GM12801 (cell line): ENCODE results near the gene RBSN.
A peak's percentile ranks its signal among the peaks of the same experiment; 100 is the strongest.

Experiments used
- CTCF ChIP-seq: IDR thresholded peaks from one replicate; pipeline ENCODE4 v1.5.1; 2011; ENCODE audit warnings: control low read depth; ENCODE audit not compliant: insufficient read length; ENCODE audit errors: extremely low read depth

RBSN gene

GRCh38 chr3:15051531-15051930 is 47.4 kb downstream of the RBSN start:
- TF ChIP-seq CTCF = peak; percentile 73

GRCh38 chr3:15050405-15051092 is 48.4 kb downstream of the RBSN start:
- no peak for TF ChIP-seq CTCF

GRCh38 chr3:15049584-15049983 is 49.4 kb downstream of the RBSN start:
- TF ChIP-seq CTCF = no peak

- TF ChIP-seq CTCF = no peak
Observed at GRCh38 chr3:15045667-15046066, 53.3 kb downstream of the RBSN start.

- TF ChIP-seq CTCF = no peak
Observed at GRCh38 chr3:15044326-15044725, 54.6 kb downstream of the RBSN start.

- no peak for TF ChIP-seq CTCF
Observed at GRCh38 chr3:15043408-15044171, 55.4 kb downstream of the RBSN start.

- TF ChIP-seq CTCF = no peak
Observed at GRCh38 chr3:15042936-15043335, 56.0 kb downstream of the RBSN start.
